ENCODE measurements around the gene ARGLU1.

DNA sequence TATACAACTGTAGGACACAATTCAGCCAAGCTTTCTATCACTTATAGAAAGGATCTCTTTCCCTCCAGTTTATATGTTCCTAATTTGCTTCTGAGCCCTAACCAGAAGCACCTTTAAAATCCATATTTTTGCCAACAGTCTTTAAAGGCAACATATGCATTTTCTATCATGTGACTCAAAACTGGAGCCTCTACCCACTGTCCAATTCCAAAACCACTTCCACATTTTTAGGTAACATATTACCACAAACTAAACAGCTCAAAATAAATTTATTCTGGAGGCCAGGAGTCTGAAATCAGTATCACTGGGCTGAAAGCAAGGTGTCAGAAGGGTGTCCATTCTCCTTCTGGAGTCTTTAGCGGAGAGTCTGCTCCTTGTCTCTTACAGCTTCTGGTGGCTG, 16.6 kb downstream of the ARGLU1 start:
- TF ChIP-seq CTCF (conservative IDR thresholded peaks at IDR 0.05; ENCODE audit: low read depth, low read length) = no peak
- no peak for TF ChIP-seq EZH2 (IDR thresholded peaks at IDR 0.05; ENCODE audit: borderline replicate concordance, low read depth, low read length, poor library complexity, severe bottlenecking)
